Measurements from ENCODE around the gene NRM. TPM values are rescaled to one million over a fixed set of nuclear protein-coding genes. Genes with fewer than 3 reads are reported as not detected.
"Not testable (repeated sequence)": the region's sequence is repeated elsewhere in the genome, so short reads cannot be mapped to it uniquely, and the experiment has no call there.

NRM gene
- total RNA-seq, 2 experiments from 2014 or later, result 31.6 to 32.7 TPM

DNA sequence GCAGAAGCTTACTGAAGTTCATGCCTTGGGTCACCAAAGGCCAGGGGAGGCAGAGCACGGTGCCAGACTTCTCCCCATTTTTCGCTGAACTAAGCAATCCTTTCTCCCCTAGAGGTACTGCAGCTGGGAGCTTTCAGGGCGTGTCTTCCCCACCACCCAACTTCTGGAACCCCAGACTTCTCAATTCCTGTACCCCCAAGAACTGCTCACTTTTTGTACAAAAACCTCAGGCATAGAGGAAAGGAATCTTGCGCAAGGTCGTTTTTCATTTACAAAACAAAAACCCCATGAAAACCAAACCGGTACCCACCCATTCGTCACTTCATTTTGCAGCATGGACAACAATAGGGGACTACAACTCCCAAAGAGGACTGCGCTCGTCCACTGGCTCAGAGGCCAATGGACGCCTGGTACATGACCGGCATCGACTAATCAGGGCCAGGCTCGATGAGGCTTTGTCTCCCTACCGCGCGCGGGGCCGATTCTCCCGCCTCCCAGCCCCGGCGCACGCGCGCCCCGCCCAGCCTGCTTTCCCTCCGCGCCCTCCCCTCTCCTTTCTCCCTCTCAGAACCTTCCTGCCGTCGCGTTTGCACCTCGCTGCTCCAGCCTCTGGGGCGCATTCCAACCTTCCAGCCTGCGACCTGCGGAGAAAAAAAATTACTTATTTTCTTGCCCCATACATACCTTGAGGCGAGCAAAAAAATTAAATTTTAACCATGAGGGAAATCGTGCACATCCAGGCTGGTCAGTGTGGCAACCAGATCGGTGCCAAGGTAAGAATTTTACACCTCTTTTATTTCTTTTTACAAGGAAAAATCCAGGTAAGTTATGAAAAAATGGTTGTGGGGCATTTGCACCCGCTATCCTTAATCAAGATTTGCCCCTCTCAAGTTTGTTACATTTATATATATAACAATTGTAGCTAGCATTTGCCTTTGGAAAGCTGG, 29.3 kb upstream of the NRM start, which contains the start of gene TUBB:
Gene TUBB (plus strand): TSS at position 562 of the 947 bp plus-strand sequence. CDS start 155 bp downstream, at position 717.
- POLR2A ChIA-PET, result interaction anchor here (0.7 to 9.7 kb wide), 6 partner anchors 10 to 149 kb away, joined by 3 to 209 read pairs (median 11); partner anchors contain the start of genes ABCF1, MRPS18B, NRM and PPP1R18
- H3K4me1 Mint-ChIP-seq (ENCODE audit: low read depth), result peaks cover 55% of the 10 kb centered on the region
- H3K27me3 Mint-ChIP-seq, result peaks cover 1% of the 10 kb centered on the region

DNA sequence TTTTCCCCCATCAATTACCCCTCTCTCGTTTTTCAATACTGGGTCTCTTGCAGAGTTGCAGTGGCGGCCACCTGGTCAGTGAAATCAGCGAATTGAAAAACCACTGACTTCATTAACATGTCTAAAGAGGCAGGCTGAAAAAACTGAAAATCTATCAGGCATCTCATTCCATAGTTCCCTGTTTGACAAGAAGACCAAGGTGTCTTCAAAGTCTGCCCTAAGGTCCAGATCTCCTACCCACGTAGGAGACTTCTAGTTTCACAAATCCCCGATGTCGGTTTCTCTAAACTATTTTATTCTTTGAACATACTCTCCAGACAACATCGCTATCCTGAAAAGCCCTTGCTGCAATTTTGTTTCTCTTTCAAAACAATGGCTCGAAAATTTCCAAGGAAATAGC, 28.6 kb upstream of the NRM start:
- DNase-seq, result no peak
- Mint-ChIP-seq H3K9me3 (no peaks in the 10 kb centered on the region), H3K4me3 (peak overlapping the region; percentile 92), H3K4me1 (ENCODE audit: low read depth) (peaks cover 54% of the 10 kb centered on the region), H3K27me3 (peaks cover 1% of the 10 kb centered on the region), H3K27ac (peak overlapping the region; percentile 95), H3K36me3 (peaks cover 64% of the 10 kb centered on the region)
- ChIA-PET POLR2A (interaction anchor here (9.7 kb wide), 1 partner anchor 34 kb away, joined by 209 read pairs; the partner anchor contains the start of genes NRM and PPP1R18), CTCF (interaction anchor here (0.6 to 24.6 kb wide), 5 partner anchors 11 to 123 kb away, joined by 3 to 628 read pairs (median 3); partner anchors contain the start of gene DHX16)
- intact Hi-C loops (cut with micrococcal nuclease), result no loop called here

More for the DNA sequence above, 29.3 kb upstream of the NRM start, which contains the start of gene TUBB:
- intact Hi-C loops (cut with micrococcal nuclease), result loop anchor here (2.0 to 10.0 kb wide), 3 partner anchors 73 to 365 kb away; partner anchors contain the start of genes C6orf136 and HLA-E
- Mint-ChIP-seq H3K27ac (peak within 1 kb of the TSS; percentile 95), H3K9me3 (no peaks in the 10 kb centered on the region), H3K36me3 (peaks cover 64% of the 10 kb centered on the region), H3K4me3 (peak within 1 kb of the TSS; percentile 92)
- peak; percentile 97 for DNase-seq
- CTCF ChIA-PET, result interaction anchor here (0.6 to 24.6 kb wide), 4 partner anchors 11 to 124 kb away, joined by 3 to 628 read pairs (median 5); partner anchors contain the start of gene DHX16

DNA sequence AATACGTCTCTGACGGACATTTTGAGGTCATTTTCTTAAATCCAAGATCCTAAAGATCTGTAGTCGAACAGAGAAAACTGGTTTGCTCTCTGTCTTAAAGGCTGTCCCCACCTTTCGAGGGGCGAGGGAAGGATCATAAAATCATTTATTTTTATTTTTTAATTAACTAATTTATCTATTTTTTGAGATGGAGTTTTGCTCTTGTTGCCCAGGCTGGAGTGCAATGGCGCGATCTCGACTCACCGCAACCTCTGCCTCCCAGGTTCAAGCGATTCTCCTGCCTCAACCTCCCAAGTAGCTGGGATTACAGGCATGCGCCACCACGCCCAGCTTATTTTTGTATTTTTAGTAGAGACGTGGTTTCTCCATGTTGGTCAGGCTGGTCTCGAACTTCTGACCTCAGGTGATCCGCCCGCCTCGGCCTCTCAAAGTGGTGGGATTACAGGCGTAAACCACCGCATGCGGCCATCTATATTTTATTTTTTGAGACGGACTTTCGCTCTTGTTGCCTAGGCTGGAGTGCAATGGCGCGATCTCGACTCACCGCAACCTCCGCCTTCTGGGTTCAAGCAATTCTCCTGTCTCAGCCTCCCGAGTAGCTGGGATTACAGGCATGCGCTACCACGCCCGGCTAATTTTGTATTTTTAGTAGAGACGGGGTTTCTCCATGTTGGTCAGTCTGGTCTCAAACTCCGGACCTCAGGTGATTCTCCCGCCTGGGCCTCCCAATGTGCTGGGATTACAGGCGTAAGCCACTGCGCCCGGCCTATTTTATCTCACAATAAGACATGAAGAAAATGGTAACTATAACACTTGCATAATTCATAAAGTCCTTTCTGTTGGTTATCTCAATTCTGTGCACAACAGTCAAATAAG, 27.3 kb upstream of the NRM start:
- ChIA-PET POLR2A (interaction anchor here (0.8 to 9.7 kb wide), 8 partner anchors 13 to 112 kb away, joined by 3 to 209 read pairs (median 6); partner anchors contain the start of genes DHX16, IER3, MRPS18B and NRM), CTCF (interaction anchor here (0.7 to 24.6 kb wide), 5 partner anchors 11 to 372 kb away, joined by 3 to 628 read pairs (median 3); partner anchors contain the start of gene DHX16)
- not testable (repeated sequence) for H3K9me3 Mint-ChIP-seq, H3K27me3 Mint-ChIP-seq, DNase-seq
- Mint-ChIP-seq H3K27ac (peak overlapping the region; percentile 99), H3K36me3 (peaks cover 62% of the 10 kb centered on the region), H3K4me1 (ENCODE audit: low read depth) (peaks cover 41% of the 10 kb centered on the region), H3K4me3 (peak overlapping the region; percentile 92)
- intact Hi-C loops (cut with micrococcal nuclease), result loop anchor here (1.0 to 2.0 kb wide), 5 partner anchors 24 to 161 kb away; partner anchors contain the start of genes ABCF1, FLOT1, GNL1 and MRPS18B

DNA sequence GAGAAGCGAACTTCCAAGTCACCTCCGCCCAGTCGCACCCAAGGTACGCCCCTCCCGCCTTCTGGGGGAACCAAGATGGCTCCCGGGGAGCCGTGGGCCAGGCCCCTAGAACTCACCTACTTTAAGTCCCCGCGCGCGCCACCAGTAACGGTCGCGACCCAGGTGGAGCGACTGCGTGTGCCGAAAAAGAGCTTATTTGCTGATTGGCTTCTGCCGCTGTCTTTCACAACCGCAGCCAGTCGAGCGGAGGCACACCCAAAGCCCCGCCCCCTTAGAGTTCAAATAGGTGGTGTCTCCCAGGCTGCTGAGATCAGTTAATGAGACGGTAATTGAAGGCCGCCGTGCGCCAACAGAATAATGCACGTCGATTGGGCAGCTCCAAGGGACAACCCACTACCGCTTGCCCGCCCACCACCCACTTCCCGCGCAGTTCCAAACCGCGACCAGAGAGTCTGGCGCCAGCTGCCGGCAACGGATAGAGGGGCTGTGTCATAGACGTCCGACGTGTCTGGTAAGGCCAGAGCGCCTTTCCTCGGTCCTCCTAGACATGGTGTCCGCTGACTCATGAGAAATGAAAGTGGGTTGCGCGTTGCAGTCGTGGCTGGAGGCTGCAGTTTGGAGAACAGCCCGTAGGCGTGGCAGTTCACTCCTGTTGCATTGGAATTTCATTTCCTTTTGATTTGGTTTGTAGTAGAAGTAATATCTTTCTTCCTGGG, 26.5 kb upstream of the NRM start, which contains the start of gene MDC1:
Gene MDC1 (minus strand): TSS at position 153 of the 716 bp plus-strand sequence. CDS start 2,106 bp downstream, outside the sequence.
- DNase-seq, result peak; percentile 100
- Mint-ChIP-seq H3K27ac (peak within 1 kb of the TSS; percentile 99), H3K36me3 (peaks cover 62% of the 10 kb centered on the region), H3K4me3 (peak within 1 kb of the TSS; percentile 92), H3K9me3 (no peaks in the 10 kb centered on the region), H3K27me3 (no peaks in the 10 kb centered on the region), H3K4me1 (ENCODE audit: low read depth) (peaks cover 40% of the 10 kb centered on the region)
- intact Hi-C loops (cut with micrococcal nuclease), result loop anchor here (1.0 to 2.0 kb wide), 5 partner anchors 25 to 160 kb away; partner anchors contain the start of genes ABCF1, FLOT1, GNL1 and MRPS18B
- CTCF ChIA-PET, result interaction anchor here (0.5 to 24.6 kb wide), 7 partner anchors 10 to 371 kb away, joined by 3 to 628 read pairs (median 3); partner anchors contain the start of gene DHX16
- POLR2A ChIA-PET, result interaction anchor here (0.5 to 9.7 kb wide), 14 partner anchors 11 to 160 kb away, joined by 3 to 209 read pairs (median 5); partner anchors contain the start of genes DHX16, IER3, MRPS18B and NRM

GRCh38 chr6:30716879-30717128, 26.0 kb upstream of the NRM start:
- CTCF ChIA-PET, result interaction anchor here (0.5 to 24.6 kb wide), 6 partner anchors 9 to 371 kb away, joined by 3 to 628 read pairs (median 4); partner anchors contain the start of gene DHX16
- POLR2A ChIA-PET, result interaction anchor here (0.7 to 9.7 kb wide), 11 partner anchors 11 to 159 kb away, joined by 3 to 209 read pairs (median 5); partner anchors contain the start of genes DHX16, IER3, MRPS18B and NRM
- no peaks in the 10 kb centered on the region for H3K9me3 Mint-ChIP-seq
- DNase-seq, result no peak
- intact Hi-C loops (cut with micrococcal nuclease), result loop anchor here (1.0 to 2.0 kb wide), 5 partner anchors 25 to 160 kb away; partner anchors contain the start of genes ABCF1, FLOT1, GNL1 and MRPS18B
- no peaks in the 10 kb centered on the region for H3K27me3 Mint-ChIP-seq
- peaks cover 62% of the 10 kb centered on the region for H3K36me3 Mint-ChIP-seq
- peak overlapping the region; percentile 92 for H3K4me3 Mint-ChIP-seq
- H3K27ac Mint-ChIP-seq, result peak overlapping the region; percentile 99
- H3K4me1 Mint-ChIP-seq (ENCODE audit: low read depth), result peaks cover 45% of the 10 kb centered on the region

DNA sequence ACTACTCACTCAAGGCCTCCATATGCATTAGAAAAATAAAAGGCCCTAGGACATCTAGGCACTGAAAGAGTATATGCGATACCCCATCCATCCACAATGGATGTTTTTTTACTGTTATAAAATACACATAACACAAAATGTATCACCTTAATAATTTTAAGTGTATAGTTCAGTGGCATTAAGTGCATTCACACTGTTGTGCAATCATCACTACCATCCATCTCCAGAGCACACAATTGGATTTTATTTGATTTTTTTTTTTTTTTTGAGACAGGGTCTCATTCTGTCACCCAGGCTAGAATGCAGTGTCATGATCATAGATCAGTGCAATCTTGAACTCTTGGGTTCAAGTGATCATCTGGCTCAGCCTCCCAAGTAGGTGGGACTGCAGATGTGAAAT, 23.5 kb upstream of the NRM start:
- ChIA-PET CTCF (no interaction called here), POLR2A (no interaction called here)
- Mint-ChIP-seq H3K27me3 (no peaks in the 10 kb centered on the region), H3K36me3 (peaks cover 62% of the 10 kb centered on the region), H3K4me3 (no peak overlapping the region), H3K4me1 (ENCODE audit: low read depth) (peaks cover 43% of the 10 kb centered on the region), H3K27ac (no peak overlapping the region), H3K9me3 (no peaks in the 10 kb centered on the region)
- DNase-seq, result no peak
- intact Hi-C loops (cut with micrococcal nuclease), result no loop called here

DNA sequence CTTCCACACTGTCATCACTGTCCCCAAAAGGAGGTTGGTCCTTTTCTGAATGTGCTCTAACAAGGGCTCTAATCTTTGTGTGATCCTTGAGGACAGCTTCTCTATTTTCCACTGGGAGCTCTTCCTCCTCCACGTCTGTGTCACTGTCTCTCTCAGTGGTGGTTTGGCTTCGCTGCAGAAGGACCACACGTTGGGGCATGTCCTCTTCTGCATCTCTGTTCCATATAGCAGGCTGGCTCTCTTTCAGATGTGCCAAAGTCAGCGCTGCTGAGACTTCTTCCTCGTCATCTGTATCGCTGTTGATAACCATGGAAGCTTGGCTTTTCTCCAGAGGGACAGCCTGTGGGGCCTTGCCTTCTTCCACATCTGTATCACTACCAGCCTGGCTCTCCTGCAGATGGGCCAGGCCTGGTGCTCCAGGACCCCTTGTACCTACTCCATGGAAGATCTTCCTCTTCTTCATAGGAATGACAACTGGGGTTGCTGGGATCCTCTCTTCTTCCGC, 21.7 kb upstream of the NRM start:
- H3K27ac Mint-ChIP-seq, result no peak overlapping the region
- intact Hi-C loops (cut with micrococcal nuclease), result no loop called here
- H3K4me3 Mint-ChIP-seq, result no peak overlapping the region
- peaks cover 68% of the 10 kb centered on the region for H3K36me3 Mint-ChIP-seq
- no peaks in the 10 kb centered on the region for H3K27me3 Mint-ChIP-seq
- no peak for DNase-seq
- POLR2A ChIA-PET, result interaction anchor here (1.5 kb wide), 1 partner anchor 25 kb away, joined by 3 read pairs; no protein-coding TSS in a partner anchor
- H3K9me3 Mint-ChIP-seq, result no peaks in the 10 kb centered on the region
- CTCF ChIA-PET, result interaction anchor here (0.7 to 3.3 kb wide), 6 partner anchors 10 to 367 kb away, joined by 3 to 11 read pairs (median 4); no protein-coding TSS in a partner anchor
- H3K4me1 Mint-ChIP-seq (ENCODE audit: low read depth), result peaks cover 31% of the 10 kb centered on the region

DNA sequence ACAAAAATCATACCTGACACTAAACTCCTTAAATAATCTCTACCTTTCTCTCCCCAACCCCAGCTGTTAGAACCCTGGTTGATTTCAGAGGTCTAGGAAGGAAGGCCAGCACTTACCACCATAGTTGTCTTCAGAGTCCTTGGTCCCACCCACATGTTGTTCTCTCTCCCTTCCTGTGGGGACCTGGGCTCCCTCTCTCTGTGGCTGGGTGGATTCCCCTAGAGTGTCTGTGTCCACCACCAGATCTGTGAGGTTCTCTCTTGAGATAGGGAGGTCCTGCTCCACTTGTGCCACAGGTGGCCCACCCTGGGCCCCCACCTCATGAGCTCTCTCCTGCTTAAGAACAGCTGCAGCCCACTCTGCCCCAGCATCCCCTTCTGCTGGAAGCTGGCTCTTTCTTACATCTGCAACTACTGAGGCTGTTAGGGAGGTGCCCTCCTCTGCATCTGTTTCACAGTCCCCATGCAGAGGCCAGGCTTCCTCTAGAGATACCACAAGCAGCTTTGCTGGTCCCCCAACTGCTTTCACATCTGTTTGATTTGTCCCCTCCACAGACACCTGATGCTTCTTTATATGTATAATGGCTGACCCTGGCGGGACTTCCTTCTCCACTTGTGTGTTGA, 21.1 kb upstream of the NRM start:
- intact Hi-C loops (cut with micrococcal nuclease), result no loop called here
- POLR2A ChIA-PET, result interaction anchor here (1.5 kb wide), 1 partner anchor 25 kb away, joined by 3 read pairs; no protein-coding TSS in a partner anchor
- CTCF ChIA-PET, result interaction anchor here (0.7 to 3.3 kb wide), 5 partner anchors 15 to 368 kb away, joined by 3 to 11 read pairs (median 4); no protein-coding TSS in a partner anchor
- Mint-ChIP-seq H3K9me3 (no peaks in the 10 kb centered on the region), H3K4me3 (no peak overlapping the region), H3K27ac (no peak overlapping the region), H3K27me3 (no peaks in the 10 kb centered on the region), H3K36me3 (peaks cover 69% of the 10 kb centered on the region), H3K4me1 (ENCODE audit: low read depth) (peaks cover 31% of the 10 kb centered on the region)
- DNase-seq, result no peak

- ChIA-PET CTCF (interaction anchor here (3.3 kb wide), 1 partner anchor 30 kb away, joined by 11 read pairs; no protein-coding TSS in a partner anchor), POLR2A (no interaction called here)
- DNase-seq, result no peak
- intact Hi-C loops (cut with micrococcal nuclease), result no loop called here
- Mint-ChIP-seq H3K36me3 (peaks cover 68% of the 10 kb centered on the region), H3K27ac (no peak overlapping the region), H3K4me3 (no peak overlapping the region), H3K27me3 (no peaks in the 10 kb centered on the region), H3K4me1 (ENCODE audit: low read depth) (peaks cover 12% of the 10 kb centered on the region), H3K9me3 (no peaks in the 10 kb centered on the region)
Observed at GRCh38 chr6:30709101-30709868, 18.5 kb upstream of the NRM start.

All from activated CD4-positive, alpha-beta memory T cell treated with anti-CD3 and anti-CD28 coated beads for 36 hours (primary cell).